NCI-H1694 treated with DMSO at 0.1 percent for 48 hours (cell line): ENCODE results near the gene TUT4.

Source experiments
- DNase-seq: peaks from one replicate; lab custom pipeline; 2025; lab: John Stamatoyannopoulos, UW

TUT4 gene

DNA sequence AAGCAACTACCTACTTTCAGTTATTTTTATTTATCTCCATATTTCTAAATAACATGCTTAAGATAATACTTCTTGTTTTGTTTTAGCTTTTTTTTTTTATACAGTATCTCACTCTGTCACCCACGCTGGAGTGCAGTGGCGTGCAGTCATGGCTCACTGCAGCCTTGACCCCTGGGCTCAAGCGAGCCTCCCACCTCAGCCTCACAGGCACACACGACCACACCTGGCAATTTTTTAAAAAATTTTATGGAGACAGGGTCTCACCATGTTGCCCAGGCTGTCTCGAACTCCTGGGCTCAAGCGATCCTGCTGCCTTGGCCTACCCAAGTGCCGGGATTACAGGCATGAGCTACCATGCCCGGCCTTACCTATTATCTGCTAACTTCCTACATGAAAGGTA lies 20.6 kb downstream of the TUT4 start:
- no peak for DNase-seq

DNA sequence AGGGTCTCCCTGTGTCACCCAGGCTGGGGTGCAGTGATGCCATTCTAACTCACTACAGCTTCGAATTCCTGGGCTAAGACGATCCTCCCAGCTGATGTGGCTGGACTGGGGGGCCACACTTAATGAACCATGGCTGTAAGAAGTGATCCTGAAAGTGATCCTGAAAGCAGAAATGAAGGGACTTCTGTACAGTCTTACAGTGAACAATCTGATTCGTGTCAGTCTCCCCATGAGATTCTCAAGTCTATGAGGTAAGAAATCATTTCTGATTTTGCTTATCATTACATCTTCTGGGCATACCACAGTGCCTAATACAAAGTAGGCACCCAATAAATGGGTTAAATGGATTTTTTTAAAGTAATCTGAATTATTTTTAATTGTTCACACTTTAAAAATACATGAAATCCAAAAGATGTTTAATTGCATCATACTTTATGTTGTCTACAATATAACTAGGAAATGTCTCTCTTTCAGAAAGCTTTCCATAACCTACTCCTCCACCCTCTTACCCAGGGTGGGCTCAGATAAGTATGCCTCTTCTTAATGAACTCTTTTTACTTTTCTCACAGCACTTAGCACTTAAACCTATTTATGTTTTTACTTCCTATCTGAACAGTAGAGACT lies 21.5 kb downstream of the TUT4 start:
- DNase-seq, result no peak

DNA sequence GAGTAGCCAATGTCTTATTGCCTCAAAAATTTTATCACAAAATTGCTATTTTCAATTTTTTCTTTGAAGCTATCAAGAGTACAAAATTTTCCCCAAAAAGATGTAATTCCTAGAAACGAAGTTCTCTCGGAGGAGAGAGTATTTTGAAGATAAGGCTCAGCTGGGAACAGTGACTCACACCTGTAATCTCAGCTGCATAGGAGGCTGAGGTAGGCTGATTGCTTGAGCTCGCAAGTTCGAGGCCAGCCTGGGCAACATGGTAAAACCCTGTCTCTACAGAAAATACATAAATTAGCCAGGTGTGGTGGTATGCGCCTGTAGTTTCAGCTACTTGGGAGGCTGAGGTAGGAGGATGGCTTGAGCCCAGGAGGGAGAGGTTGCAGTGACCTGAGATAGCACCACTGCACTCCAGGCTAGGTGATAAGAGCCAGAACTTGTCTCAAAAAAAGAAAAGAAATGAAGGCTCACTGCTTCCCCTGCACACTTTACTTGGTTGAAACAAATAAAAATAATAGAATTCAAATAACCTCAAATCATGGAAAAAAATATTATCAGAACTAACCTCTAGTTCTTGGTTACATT lies 22.2 kb downstream of the TUT4 start:
- no peak for DNase-seq

DNA sequence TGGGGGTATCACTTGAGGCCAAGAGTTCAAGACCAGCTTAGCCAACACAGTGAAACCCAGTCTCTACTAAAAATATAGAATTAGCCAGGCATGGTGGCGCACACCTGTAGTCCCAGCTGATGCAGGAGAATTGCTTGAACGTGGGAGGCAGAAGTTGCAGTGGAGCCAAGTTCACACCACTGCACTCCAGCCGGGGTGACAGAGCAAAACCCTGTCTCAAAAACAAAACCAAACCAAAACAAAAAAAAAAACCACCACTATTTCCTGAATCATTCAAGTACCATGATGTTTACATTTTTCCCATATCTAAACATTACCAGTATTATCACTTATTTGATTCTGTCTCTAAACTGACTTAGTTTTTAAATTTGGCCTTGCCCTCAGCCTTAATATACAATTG lies 29.5 kb downstream of the TUT4 start:
- no peak for DNase-seq

DNA sequence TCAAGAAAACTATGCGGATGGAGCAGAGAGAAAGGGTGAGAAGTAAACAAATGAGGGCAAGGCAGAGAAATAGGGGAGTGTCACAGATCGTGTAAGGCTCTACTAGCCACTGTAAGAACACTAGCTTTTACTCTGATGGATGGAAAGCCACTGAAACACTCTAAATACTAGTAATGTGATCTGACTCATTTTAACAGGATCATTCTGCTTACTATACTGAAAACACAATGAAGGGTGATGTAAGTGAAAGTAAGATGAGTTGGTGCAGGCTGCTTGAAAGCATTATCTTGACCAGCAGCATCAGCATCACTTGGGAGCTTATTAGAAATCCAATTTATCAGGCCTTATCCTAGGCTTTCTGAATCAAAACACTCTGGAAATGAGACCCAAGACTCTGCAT lies 32.7 kb downstream of the TUT4 start:
- no peak for DNase-seq

DNA sequence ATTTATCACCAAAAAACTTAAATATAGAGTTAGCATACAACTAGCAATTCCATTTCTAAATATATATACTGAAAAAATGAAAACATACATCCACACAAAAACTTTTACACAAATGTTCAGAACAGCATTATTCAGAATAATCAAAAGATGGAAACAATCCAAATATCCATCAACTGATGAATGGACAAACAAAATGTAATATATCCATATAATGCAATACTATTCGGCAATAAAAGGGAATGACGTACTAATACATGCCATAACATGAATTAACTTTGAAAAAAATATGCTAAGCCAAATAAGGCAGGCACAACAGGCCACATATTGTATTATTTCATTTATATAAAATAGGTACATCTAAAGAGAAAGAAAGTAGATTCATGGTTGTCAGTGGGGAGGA lies 33.9 kb downstream of the TUT4 start:
- DNase-seq, result no peak

DNA sequence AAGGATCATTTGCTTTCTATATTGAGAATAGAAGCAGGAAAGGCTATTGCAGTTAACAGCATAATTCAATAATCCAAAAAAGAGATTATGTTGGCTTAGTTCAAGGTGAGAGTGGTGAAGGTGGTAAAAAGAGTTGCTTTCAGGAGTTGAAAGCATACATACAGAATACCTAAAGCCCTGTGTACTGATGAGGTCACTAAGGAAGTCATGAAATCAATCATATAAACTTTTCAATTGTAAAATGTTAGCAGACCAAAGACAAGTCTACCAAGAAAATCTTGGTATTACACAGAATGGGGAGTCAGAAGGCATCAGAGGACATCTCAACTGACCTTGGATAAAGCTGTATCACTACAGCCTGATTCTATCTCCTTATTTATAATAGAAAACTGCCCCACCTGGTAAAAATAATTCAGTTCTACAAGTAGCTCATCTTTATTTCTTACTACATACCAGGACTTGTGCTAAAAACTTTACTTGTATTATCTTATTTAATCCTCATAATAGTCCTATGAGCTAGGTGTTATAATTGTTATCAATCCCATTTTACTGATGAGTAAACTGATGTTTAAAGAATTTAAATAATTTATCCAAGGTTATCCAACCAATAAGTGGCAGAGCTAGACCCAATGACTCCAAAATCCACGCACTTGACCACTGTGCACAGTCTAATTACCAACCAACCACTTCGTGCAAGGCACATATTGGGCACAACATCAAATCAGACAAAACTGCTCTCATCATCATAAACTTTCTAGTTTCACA lies 40.9 kb downstream of the TUT4 start:
- DNase-seq, result no peak

DNA sequence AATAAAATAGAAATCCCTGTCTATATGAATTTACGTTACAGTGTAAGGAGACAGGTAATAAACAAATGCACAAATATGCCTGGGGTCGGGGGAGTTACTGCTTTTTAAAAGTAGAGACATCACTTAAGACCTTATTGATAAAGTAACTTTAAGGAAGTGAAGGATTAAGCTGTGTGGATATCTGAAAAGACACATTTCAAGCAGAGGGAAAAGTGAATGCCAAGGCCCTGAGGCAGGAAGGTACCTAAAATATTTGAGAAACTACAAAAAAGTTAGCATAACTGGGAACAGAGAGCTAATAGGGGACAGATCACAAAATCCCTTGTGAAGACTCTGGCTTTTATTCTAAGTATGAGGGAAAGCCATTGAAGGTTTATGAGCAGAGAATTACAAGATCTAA lies 41.5 kb downstream of the TUT4 start:
- DNase-seq, result no peak

DNA sequence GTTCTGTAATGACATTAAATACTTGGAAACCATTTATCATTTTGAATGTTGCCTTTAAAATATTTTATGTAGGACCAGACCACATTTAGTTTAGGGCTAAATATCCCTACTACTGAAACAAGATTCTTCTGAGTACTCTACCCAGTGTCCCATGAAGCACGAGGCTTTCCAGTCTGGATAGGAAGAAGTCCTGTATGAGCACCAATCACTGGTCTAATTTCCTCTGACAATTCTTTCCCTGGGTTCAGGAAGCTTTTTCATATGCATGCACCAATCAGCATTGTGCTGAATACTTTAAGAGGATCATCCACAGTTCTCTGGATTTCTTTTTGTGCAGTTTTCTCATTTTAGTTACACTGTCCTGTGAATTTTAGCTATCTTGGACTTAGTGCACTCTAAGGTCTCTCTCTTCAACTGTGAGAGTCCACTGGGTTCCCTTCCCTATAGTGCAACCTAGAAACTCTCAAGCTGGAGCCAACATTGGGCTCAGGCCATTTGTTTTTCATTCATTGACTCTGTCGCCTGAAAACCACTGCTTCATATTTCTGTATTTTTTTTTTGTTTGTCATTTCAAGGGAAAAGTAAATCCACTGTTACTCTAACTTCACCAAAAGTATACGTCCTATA lies 45.9 kb downstream of the TUT4 start:
- DNase-seq, result no peak

DNA sequence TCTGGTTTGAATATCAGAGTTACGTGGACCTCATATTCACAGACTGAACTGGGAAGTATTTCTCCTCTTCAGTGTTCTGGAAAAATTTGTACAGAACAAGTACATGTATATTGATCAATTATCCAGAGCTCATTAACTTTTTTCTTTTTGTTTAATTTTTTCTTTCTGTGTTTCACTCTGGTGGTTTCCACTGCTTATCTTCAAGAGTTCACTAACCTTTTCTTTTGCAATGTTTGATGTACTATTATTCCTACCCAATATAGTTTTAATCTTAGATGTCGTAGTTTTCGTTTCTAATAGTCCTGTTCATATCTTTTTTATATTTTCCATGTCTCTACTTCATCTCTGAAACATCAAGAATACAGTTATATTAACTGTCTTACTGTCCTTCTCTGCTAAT lies 46.5 kb downstream of the TUT4 start:
- DNase-seq, result no peak

DNA sequence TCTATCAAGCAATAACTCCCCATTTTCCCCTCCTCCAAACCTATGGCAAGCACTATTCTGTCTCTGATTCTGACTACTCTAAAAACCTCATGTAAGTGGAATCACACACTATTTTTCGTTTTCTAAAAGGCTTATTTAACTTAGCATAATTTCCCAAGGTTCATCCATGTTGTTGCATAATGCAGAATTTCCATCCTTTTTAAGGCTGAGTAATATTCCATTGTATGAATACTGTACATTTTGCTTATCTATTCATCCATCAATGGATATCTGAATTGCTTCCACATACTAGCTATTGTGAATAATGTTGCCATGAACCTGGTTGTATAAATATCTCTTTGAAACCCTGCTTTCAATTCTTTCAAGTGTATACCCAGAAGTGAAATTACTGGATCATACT lies 48.2 kb downstream of the TUT4 start:
- no peak for DNase-seq

DNA sequence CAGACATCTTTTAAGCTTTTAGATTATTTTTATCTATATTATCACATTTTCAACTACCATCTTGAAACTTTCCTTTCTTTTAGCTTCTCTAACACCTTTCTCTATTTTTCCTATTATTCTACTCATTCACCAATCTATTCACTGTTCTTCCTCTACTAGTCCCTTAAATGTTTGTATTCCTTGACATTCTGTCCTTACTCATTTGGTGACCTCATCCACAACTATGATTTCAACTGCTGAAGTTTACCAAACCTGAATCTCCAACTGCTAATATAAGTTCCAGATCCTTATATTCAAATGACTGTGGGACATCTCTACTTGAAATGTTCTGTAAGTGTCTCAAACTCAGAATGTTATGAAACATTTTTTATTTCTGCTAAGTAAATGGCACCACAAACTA lies 49.2 kb downstream of the TUT4 start:
- no peak for DNase-seq

DNA sequence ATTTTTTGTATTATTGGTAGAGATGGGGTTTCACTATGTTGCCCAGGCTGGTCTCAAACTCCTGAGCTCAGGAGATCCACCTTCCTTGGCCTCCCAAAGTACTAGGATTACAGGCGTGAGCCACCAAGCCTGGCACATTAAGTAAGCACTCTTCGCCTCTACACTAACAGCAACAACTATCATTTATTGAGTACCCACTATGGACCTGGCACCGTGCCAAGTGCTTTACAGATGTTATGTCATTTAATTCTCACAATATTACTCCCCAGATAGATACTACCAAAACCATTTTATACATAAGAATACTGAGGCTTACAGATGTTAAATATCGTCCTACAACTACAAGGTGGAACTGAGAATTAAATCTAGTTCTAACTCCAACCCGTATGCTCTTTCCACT lies 50.1 kb downstream of the TUT4 start:
- no peak for DNase-seq

DNA sequence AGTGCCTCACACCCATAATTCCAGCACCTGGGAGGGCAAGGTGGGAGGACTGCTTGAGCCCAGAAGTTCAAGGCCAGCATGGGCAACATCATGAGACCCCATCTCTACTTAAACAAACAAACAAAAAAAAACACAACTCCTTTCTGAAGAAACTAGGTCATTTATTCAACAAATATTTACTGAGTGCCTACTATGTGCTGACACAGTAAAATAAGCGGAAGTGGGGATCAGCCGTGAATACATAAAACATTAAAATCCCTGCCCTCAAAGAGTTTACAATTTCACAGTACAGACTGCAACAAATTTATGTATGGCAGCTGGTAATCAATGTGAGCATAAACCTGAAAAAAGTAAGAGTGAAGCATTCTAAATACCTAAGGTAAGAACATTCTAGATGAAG lies 65.3 kb downstream of the TUT4 start:
- DNase-seq, result no peak

DNA sequence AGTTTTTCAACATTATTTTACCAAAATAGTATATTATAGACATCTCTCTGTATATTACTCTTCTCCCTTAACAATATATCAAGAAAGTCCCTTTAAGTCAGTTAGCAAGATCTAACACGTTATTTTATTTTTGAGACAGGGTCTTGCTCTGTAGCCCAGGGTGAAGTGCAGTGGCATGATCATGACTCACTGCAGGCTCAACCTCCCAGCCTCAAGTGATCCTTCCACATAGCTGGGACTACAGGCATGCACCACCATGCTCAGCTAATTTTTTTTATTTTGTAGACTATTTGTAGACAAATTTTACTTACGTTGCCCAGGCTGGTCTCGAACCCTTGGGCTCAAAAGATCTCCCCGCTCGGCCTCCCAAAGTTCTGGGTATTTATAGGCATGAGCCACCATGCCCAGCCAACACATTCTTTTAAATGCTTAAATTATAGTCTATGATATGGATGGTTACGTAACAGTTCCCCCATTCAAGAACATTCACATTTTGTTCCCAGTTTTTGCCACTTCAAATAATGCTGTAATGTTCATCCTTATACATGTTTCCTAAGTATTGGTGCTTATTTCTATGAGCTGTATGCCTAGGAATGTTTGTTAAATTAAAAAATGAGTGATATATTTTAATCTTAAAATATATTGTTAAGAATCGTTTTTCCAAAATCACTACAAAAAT lies 70.4 kb downstream of the TUT4 start:
- no peak for DNase-seq

DNA sequence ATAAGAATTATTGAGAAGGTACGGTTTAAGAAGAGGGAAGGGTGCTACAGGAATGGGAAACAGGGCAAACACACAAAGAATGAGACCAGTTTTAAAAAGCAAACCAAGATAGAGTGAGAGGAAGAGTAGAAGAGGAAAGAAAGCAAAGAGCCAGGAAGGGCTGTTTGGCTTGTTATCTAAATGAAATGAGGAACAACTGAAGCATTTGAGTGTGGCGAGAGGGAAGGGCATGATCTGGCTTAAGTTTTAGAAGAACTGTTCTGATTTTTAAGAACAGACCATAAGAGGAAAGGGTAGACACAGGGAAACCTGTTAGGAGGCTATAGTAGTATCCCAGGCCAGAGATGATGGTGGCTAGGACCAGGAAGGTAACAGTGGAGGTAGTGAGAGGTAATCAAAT lies 73.8 kb downstream of the TUT4 start:
- no peak for DNase-seq

DNA sequence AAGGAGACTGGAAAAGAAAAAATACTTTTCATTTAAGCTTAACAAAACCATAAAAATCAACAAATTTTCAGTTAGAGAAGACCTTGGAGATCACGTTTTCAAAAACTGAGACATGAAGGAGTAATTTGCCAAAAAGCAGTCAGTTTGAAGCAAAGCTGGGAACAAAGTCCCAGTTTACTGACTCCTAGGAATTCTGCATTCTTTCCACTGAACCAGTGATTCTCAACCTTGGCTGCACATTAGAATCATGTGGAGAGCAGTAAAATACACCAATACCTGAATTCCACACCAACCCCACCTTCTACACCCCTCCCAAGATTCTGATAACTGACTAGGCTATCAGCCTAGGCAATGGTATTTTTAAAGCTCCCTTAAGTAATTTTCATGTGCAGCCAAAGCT lies 75.0 kb downstream of the TUT4 start:
- no peak for DNase-seq

DNA sequence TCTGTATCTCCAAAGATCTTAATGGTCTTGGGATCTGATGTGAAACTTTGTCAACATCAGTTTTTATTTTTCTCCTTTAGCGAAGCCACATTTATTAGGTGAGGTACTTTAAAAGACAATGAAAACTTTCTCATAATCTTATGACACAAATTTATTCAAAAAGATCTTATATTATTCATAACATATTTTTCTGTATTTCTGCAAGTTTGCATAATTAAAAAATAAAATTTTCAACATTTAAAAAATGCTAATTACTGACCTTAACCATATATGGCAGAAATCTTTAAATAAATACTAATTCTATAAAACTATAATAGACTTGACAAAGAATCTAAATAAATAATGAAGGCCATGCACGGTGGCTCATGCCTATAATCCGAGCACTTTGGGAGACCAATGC lies 75.9 kb downstream of the TUT4 start:
- DNase-seq, result no peak

DNA sequence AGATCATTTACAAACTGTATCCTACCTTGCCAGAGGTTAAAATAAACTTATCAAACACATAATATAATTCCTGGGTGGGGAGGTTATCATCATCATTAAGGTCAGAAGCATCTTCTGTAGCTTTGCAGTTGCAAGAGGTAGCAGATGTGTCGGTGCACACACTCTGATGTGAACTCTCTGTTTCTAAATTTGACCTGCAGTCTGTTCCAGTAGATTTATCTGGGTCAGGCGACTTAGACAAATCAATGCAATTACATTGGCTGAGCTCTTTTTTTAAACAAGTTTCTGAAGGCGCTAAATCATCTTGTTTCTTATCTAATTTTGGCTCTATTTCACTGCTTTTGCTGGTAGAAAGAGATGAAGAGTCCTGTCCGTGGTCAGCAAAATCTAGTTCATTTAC lies 78.1 kb downstream of the TUT4 start:
- DNase-seq, result no peak

DNA sequence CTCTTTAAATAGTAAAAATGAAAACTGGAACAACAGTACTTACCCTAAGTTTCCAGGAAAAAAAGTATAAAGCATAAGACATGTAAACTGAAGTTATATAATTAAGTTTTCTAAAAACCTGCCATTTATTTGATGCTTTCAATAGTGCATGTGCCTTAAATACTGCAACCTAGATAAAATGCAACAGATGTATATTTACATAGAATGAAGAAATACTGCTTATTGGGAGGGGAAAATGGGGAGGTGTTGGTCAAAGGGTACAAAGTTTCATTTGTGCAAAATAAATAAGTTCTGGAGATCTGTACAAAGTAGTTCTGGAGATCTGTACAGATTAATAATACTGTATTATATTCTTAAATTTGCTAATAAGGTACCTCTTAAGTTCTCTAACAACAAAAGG lies 79.9 kb downstream of the TUT4 start:
- no peak for DNase-seq

DNA sequence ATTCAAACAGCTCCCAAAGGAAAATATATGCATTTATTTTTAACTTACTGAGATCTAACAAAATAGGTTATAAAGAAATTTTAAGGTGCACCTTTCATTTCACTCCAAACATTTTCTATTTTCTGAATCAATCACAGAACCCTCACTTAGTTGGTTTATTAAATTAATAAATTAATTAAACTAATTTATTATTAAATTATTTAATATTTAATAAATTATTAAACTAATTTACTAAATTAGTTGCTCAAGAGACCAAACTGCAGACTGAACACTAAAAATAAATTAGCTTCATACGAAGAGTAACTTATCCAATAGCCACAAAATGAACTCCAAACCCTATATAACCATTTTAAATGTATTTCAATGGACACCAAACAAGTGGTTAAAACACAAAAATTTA lies 80.5 kb downstream of the TUT4 start:
- DNase-seq, result no peak

DNA sequence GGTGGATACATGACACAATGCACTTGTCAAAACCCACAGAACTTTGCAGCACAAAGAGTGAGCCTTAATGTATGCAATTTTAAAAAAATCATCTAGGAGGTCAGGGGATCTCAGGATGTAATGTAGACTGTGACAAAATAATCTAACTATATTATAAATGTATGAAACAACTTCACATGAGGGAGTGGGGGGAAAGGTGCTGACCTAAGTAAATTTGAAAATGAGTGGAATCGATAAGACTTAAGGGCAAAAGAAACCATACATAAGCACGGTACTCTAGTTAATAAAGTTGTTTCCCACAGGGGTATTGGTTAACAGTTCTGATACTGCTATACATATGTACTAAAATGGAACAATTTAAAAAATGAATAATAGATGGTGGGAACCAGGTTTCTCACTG lies 83.8 kb downstream of the TUT4 start:
- DNase-seq, result no peak

DNA sequence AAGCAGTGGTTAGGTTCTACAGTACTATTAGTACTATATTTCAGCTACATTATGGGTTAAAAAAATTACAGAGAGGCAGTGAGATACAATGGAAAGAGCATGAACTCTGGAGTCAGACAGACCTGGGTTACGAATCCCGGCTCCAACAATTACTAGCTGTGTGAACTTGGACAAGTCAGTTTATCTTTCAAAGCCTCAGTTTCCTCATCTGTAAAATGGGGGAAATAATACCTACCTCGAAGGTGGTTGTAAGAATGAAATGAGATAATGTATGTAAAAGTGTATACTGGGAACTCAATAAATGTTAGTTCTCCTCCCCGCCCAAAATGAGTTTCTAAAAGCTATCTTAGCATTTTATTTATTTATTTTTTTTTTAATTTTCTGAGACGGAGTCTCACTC lies 89.0 kb downstream of the TUT4 start:
- no peak for DNase-seq
